DOHH2 (cell line): ENCODE measurements around the gene PSME2.

Experiments used
- H3F3A ChIP-seq: fragments of 200-600 bp; sonication (generic), shearing (Covaris generic); 2 replicates; pipeline ENCODE4 v1.6.0; 2016; ENCODE audit warnings: antibody characterized with exemption, mild to moderate bottlenecking; ENCODE audit not compliant: control insufficient read depth, insufficient read depth
- H3K27ac ChIP-seq: fragments of 200-600 bp; sonication (generic); 2 replicates; pipeline ENCODE4 v1.5.1; 2014; ENCODE audit warnings: low read depth, mild to moderate bottlenecking, low read length, moderate library complexity
- H3K27me3 ChIP-seq: fragments of 200-600 bp; sonication (generic); 2 replicates; pipeline ENCODE4 v1.6.1; 2014; ENCODE audit warnings: mild to moderate bottlenecking, low read length, mixed read lengths; ENCODE audit not compliant: control insufficient read depth
- H3K36me3 ChIP-seq: fragments of 200-600 bp; sonication (generic); 2 replicates; pipeline ENCODE4 v1.6.1; 2014; ENCODE audit warnings: mild to moderate bottlenecking, low read length, moderate library complexity, mixed read lengths; ENCODE audit not compliant: control insufficient read depth
- H3K4me1 ChIP-seq: fragments of 200-600 bp; sonication (generic); 2 replicates; pipeline ENCODE4 v1.6.1; 2014; ENCODE audit warnings: mild to moderate bottlenecking, low read length, mixed read lengths; ENCODE audit not compliant: control insufficient read depth
- H3K4me2 ChIP-seq: fragments of 200-600 bp; sonication (generic); 2 replicates; pipeline ENCODE4 v1.6.0; 2014; ENCODE audit warnings: mild to moderate bottlenecking, low read length, moderate library complexity
- H3K4me3 ChIP-seq: fragments of 200-600 bp; sonication (generic); 2 replicates; pipeline ENCODE4 v1.5.1; 2014; ENCODE audit warnings: mild to moderate bottlenecking, low read length, mixed read lengths
- H3K79me2 ChIP-seq: fragments of 200-600 bp; sonication (generic); 2 replicates; pipeline ENCODE4 v1.6.1; 2014; ENCODE audit warnings: mild to moderate bottlenecking, low read length, mixed read lengths; ENCODE audit not compliant: control insufficient read depth
- H3K9me2 ChIP-seq: fragments of 200-600 bp; sonication (generic); replicated peaks from 2 replicates; pipeline ENCODE4 v1.6.1; 2014; ENCODE audit warnings: mild to moderate bottlenecking, low read length, mixed read lengths; ENCODE audit not compliant: control insufficient read depth
- H3K9me3 ChIP-seq: fragments of 200-600 bp; sonication (generic); 2 replicates; pipeline ENCODE4 v1.6.1; 2014; ENCODE audit warnings: antibody characterized with exemption, low read length, mixed read lengths; ENCODE audit not compliant: control insufficient read depth, insufficient read depth
- H4K20me1 ChIP-seq: fragments of 200-600 bp; sonication (generic); 2 replicates; pipeline ENCODE4 v1.6.0; 2014; ENCODE audit warnings: low read depth, mild to moderate bottlenecking, antibody characterized with exemption, low read length, moderate library complexity; ENCODE audit not compliant: control insufficient read depth, insufficient read depth
- EZH2phosphoT487 ChIP-seq: fragments of 200-600 bp; sonication (generic); IDR thresholded peaks from 2 replicates; pipeline ENCODE4 v1.6.1; 2017; ENCODE audit warnings: borderline replicate concordance, mild to moderate bottlenecking, antibody characterized with exemption, low read length, moderate library complexity, mixed read lengths
- TF ChIP-seq, protein P1 (sequence below): fragments of 200-600 bp; sonication (generic); IDR thresholded peaks from one replicate; pipeline ENCODE4 v1.5.1; 2014; ENCODE audit warnings: antibody characterized with exemption, mild to moderate bottlenecking, low read depth, low read length; ENCODE audit not compliant: poor library complexity, severe bottlenecking

Gene PSME2

DNA sequence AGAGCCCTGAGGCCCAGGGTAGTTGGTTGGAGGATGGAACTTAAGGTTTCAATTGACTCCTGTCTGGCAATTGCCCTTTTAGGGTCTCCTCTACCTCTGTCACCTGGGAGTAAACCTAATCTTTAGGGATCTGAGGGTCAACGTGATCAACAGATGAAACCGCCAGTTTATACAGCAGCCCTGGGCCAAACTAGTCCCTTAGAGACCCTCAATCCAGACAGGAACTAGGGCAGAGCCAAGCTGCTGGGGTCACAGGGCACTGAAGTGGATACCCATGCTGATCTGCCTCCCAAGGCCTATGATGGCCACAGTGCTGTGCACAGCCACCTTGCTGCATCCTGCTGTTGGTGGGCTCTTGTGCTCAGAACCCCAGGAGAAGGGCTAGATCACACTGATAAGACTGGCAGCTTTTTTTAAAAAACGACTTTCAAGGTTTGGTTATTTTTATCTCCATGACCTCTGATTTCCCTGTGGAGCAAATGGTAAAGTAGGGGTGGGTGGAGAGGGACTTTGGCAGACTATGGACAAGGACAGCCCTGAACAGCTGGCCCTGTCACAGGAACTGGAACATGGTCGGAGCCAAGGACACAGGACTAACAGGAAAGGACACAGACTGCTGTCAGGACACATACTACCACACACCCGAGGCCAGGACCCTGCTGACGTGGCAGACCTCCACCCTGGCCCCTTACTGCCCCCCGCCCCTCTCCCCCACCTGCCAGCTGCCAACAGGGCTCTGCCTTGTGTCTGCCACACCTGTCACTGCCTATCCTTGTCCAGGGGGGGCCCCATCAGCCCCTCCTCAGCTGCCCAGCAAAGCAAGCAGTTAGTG is 15.5 kb downstream of the PSME2 start:
- H3K4me2 ChIP-seq, result no peak overlapping the region
- no peaks in the 10 kb centered on the region for H4K20me1 ChIP-seq

DNA sequence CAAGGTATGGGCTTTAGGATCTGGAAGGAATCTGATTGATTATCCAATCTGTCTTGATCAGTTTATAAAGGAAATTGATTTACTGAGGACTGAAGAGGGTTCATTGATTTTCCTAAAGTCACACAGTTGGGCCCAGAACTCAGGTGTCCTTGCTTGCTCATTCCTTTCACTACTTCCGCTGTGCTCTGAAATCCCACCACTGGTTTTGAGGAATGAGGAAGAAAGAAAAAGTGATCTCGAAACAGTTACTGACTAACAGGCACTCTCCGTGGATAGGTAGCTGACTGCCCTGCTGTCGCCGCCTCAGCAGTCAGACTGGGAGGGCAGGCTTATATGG is 16.1 kb downstream of the PSME2 start, which contains the start of gene FITM1:
TSS of gene FITM1 (plus strand) at position 280 of the 337 bp plus-strand sequence. CDS start 905 bp downstream, outside the sequence.
- H3K36me3 ChIP-seq, result no peaks in the 10 kb centered on the region
- TF ChIP-seq, protein P1, sequence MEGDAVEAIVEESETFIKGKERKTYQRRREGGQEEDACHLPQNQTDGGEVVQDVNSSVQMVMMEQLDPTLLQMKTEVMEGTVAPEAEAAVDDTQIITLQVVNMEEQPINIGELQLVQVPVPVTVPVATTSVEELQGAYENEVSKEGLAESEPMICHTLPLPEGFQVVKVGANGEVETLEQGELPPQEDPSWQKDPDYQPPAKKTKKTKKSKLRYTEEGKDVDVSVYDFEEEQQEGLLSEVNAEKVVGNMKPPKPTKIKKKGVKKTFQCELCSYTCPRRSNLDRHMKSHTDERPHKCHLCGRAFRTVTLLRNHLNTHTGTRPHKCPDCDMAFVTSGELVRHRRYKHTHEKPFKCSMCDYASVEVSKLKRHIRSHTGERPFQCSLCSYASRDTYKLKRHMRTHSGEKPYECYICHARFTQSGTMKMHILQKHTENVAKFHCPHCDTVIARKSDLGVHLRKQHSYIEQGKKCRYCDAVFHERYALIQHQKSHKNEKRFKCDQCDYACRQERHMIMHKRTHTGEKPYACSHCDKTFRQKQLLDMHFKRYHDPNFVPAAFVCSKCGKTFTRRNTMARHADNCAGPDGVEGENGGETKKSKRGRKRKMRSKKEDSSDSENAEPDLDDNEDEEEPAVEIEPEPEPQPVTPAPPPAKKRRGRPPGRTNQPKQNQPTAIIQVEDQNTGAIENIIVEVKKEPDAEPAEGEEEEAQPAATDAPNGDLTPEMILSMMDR, result no peak
- TF ChIP-seq EZH2phosphoT487, result no peak
- peaks cover 20% of the 10 kb centered on the region for H3K4me1 ChIP-seq
- H3F3A ChIP-seq, result peaks cover 11% of the 10 kb centered on the region
- no peak within 1 kb of the TSS for H3K4me2 ChIP-seq
- no peaks in the 10 kb centered on the region for H4K20me1 ChIP-seq
- no peaks in the 10 kb centered on the region for H3K9me2 ChIP-seq
- H3K79me2 ChIP-seq, result no peaks in the 10 kb centered on the region
- H3K27me3 ChIP-seq, result no peaks in the 10 kb centered on the region
- H3K27ac ChIP-seq, result no peak within 1 kb of the TSS
- H3K4me3 ChIP-seq, result no peak within 1 kb of the TSS
- H3K9me3 ChIP-seq, result no peaks in the 10 kb centered on the region

More for the DNA sequence above, 15.5 kb downstream of the PSME2 start:
- H3K27ac ChIP-seq, result no peak overlapping the region
- no peaks in the 10 kb centered on the region for H3K27me3 ChIP-seq
- H3F3A ChIP-seq, result peaks cover 11% of the 10 kb centered on the region
- no peak for TF ChIP-seq EZH2phosphoT487
- TF ChIP-seq, protein P1, result no peak
- no peaks in the 10 kb centered on the region for H3K9me3 ChIP-seq
- peaks cover 24% of the 10 kb centered on the region for H3K4me1 ChIP-seq
- no peaks in the 10 kb centered on the region for H3K79me2 ChIP-seq
- H3K9me2 ChIP-seq, result no peaks in the 10 kb centered on the region
- no peak overlapping the region for H3K4me3 ChIP-seq
- no peaks in the 10 kb centered on the region for H3K36me3 ChIP-seq

DNA sequence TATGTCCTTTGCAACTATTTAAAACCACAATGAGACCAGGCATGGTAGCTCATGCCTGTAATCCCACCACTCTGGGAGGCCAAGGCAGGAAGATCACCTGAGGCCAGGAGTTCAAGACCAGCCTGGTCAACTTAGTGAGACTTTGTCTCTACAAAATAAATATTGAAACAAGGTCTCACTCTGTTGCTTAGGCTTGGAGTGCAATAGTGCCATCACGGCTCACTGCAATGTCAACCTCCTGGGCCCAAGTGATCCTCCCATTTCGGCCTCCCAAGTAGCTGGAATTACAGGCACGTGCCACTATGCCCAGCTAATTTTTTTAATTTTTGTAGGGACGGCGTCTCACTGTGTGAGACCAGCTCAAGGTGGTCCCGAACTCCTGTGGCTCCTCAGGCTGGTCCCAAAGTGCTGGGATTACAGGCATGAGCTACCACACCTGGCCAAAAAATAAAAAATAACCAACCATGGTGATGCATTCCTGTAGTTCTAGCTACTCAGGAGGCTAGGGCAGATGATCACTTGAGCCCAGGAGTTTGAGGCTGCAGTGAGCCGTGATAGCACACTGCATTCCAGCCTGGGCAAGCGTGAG is 16.9 kb downstream of the PSME2 start:
- Histone ChIP-seq H3K4me1 (peaks cover 15% of the 10 kb centered on the region), H3F3A (peaks cover 11% of the 10 kb centered on the region), H3K4me2 (no peak overlapping the region), H3K27me3 (no peaks in the 10 kb centered on the region), H3K79me2 (no peaks in the 10 kb centered on the region), H4K20me1 (no peaks in the 10 kb centered on the region), H3K4me3 (no peak overlapping the region), H3K9me3 (no peaks in the 10 kb centered on the region), H3K36me3 (no peaks in the 10 kb centered on the region), H3K9me2 (no peaks in the 10 kb centered on the region), H3K27ac (no peak overlapping the region)
- TF ChIP-seq EZH2phosphoT487, result no peak
- TF ChIP-seq, protein P1, result no peak
